Progenitor cell of endocrine pancreas (in vitro differentiated cells): ENCODE measurements around the gene TUG1. TPM values are rescaled to one million over a fixed set of nuclear protein-coding genes. Genes with fewer than 3 reads are reported as not detected.

Experiments used
- DNase-seq: peaks from one replicate; pipeline ENCODE4 v3.0.0; 2021; ENCODE audit warnings: low spot score; ENCODE audit not compliant: unreplicated experiment
- H3K27ac Mint-ChIP-seq: 2 replicates; pipeline ENCODE4 v1.8.0; 2021; ENCODE audit warnings: mild to moderate bottlenecking, moderate library complexity, mixed read lengths
- H3K27me3 Mint-ChIP-seq: 2 replicates; pipeline ENCODE4 v1.8.0; 2021; ENCODE audit warnings: mixed read lengths
- H3K36me3 Mint-ChIP-seq: 2 replicates; pipeline ENCODE4 v1.8.0; 2022; ENCODE audit warnings: mixed read lengths; ENCODE audit not compliant: insufficient read depth
- H3K4me1 Mint-ChIP-seq: 2 replicates; pipeline ENCODE4 v1.8.0; 2021; ENCODE audit warnings: low read depth, mixed read lengths
- H3K4me3 Mint-ChIP-seq: 2 replicates; pipeline ENCODE4 v1.8.0; 2021; ENCODE audit warnings: low read depth, mild to moderate bottlenecking, moderate library complexity, mixed read lengths
- H3K9me3 Mint-ChIP-seq: 2 replicates; pipeline ENCODE4 v1.8.0; 2021; ENCODE audit warnings: low read depth, mixed read lengths
- CTCF ChIP-seq: fragments of 200-600 bp; sonication (generic); IDR thresholded peaks from one replicate; pipeline ENCODE4 v1.5.0; 2021; ENCODE audit warnings: antibody characterized with exemption, mild to moderate bottlenecking; ENCODE audit not compliant: unreplicated experiment
- long read RNA-seq: library from polyadenylated mRNA; unstranded; transcript quantifications from one replicate; pipeline ENCODE4 v2.0.0, GENCODE V29; 2020
- total RNA-seq: library from RNA; stranded (reverse); gene quantifications from 2 replicates; pipeline ENCODE4 v1.2.1, GENCODE V29; 2021

Gene TUG1
- 142 and 146 TPM in 2 replicates for total RNA-seq
- long read RNA-seq, full-length matches to known transcripts, result 28 of 62 reads
- long read RNA-seq, partial matches to known transcripts, result 0 of 62 reads
- long read RNA-seq, other reads (novel, unspliced or antisense), result 34 of 62 reads

- TF ChIP-seq CTCF, result no peak
- Mint-ChIP-seq H3K27me3 (no peaks in the 10 kb centered on the region), H3K4me1 (peaks cover 13% of the 10 kb centered on the region), H3K27ac (peak within 1 kb of the TSS; percentile 99), H3K36me3 (peaks cover 76% of the 10 kb centered on the region), H3K9me3 (peaks cover 31% of the 10 kb centered on the region), H3K4me3 (peak within 1 kb of the TSS; percentile 89)
- DNase-seq, result peak; percentile 94
Observed at GRCh38 chr22:30968924-30969531, at the start of gene TUG1. TUG1 (plus strand) TSS chr22:30969265.

GRCh38 chr22:30919973-30920372 lies 49.1 kb upstream of the TUG1 start:
- no peak overlapping the region for H3K27ac Mint-ChIP-seq
- H3K4me3 Mint-ChIP-seq, result no peak overlapping the region
- DNase-seq, result no peak
- H3K4me1 Mint-ChIP-seq, result no peaks in the 10 kb centered on the region
- TF ChIP-seq CTCF, result no peak
- H3K27me3 Mint-ChIP-seq, result no peaks in the 10 kb centered on the region
- peaks cover 6% of the 10 kb centered on the region for H3K36me3 Mint-ChIP-seq
- peaks cover 4% of the 10 kb centered on the region for H3K9me3 Mint-ChIP-seq

GRCh38 chr22:30920407-30920806 lies 48.7 kb upstream of the TUG1 start:
- peak; percentile 93 for TF ChIP-seq CTCF
- Mint-ChIP-seq H3K4me1 (no peaks in the 10 kb centered on the region), H3K4me3 (no peak overlapping the region), H3K36me3 (peaks cover 6% of the 10 kb centered on the region), H3K9me3 (peaks cover 4% of the 10 kb centered on the region), H3K27ac (no peak overlapping the region), H3K27me3 (no peaks in the 10 kb centered on the region)
- DNase-seq, result peak; percentile 77

- no peaks in the 10 kb centered on the region for H3K27me3 Mint-ChIP-seq
- no peak overlapping the region for H3K4me3 Mint-ChIP-seq
- H3K4me1 Mint-ChIP-seq, result no peaks in the 10 kb centered on the region
- peaks cover 4% of the 10 kb centered on the region for H3K9me3 Mint-ChIP-seq
- H3K27ac Mint-ChIP-seq, result no peak overlapping the region
- peaks cover 6% of the 10 kb centered on the region for H3K36me3 Mint-ChIP-seq
- no peak for TF ChIP-seq CTCF
- DNase-seq, result no peak
Observed at GRCh38 chr22:30921108-30921507, 48.0 kb upstream of the TUG1 start.

- DNase-seq, result no peak
- H3K27ac Mint-ChIP-seq, result no peak overlapping the region
- H3K9me3 Mint-ChIP-seq, result no peaks in the 10 kb centered on the region
- H3K27me3 Mint-ChIP-seq, result no peaks in the 10 kb centered on the region
- H3K36me3 Mint-ChIP-seq, result peaks cover 8% of the 10 kb centered on the region
- H3K4me3 Mint-ChIP-seq, result no peak overlapping the region
- no peak for TF ChIP-seq CTCF
- H3K4me1 Mint-ChIP-seq, result no peaks in the 10 kb centered on the region
Observed at GRCh38 chr22:30922151-30922611, 46.9 kb upstream of the TUG1 start.
